Panc1 (cell line): ENCODE measurements around the gene RPRD1B. TPM values are rescaled to one million over a fixed set of nuclear protein-coding genes. Genes with fewer than 3 reads are reported as not detected.

Experiments
- ATAC-seq: fragments of 200-7000 bp; cut with Tn5 transposase; 2 replicates; pipeline ENCODE4 v1.9.1; 2020; ENCODE audit warnings: mild to moderate bottlenecking, moderate library complexity
- BruUV-seq: library from RNA; stranded (reverse); fragments of 400-500 nt; replicated peaks from 2 replicates; lab custom pipeline; 2021; lab: Mats Ljungman, UMichigan
- CTCF ChIA-PET: fragments of 300-600 bp; sonication (Branson Sonifier 250); formaldehyde crosslinking; loops from one replicate; lab custom pipeline; 2022; ENCODE audit warnings: antibody characterized with exemption; lab: Charles Lee
- POLR2A ChIA-PET: fragments of 300-600 bp; sonication (Branson Sonifier 250); formaldehyde crosslinking; loops from one replicate; lab custom pipeline; 2022; ENCODE audit warnings: antibody characterized with exemption; lab: Charles Lee
- DNase-seq: peaks from one replicate; pipeline ENCODE4 v3.0.0-alpha.2; 2010; ENCODE audit warnings: low read depth, low spot score
- H3K27ac ChIP-seq: 2 replicates; pipeline ENCODE4 v1.5.1; 2011; ENCODE audit warnings: mild to moderate bottlenecking, low read length, inconsistent platforms
- H3K27me3 ChIP-seq: fragments of 200-500 bp; sonication (Bioruptor generic); 2 replicates; pipeline ENCODE4 v1.6.0; 2014; ENCODE audit warnings: low read length, inconsistent platforms; ENCODE audit not compliant: control insufficient read depth, insufficient read depth
- H3K36me3 ChIP-seq: fragments of 200-500 bp; sonication (Bioruptor generic); 2 replicates; pipeline ENCODE4 v1.5.1; 2014; ENCODE audit warnings: inconsistent platforms, mild to moderate bottlenecking, low read length, moderate library complexity; ENCODE audit not compliant: control insufficient read depth, insufficient read depth
- H3K4me1 ChIP-seq: 2 replicates; pipeline ENCODE4 v1.5.1; 2011; ENCODE audit warnings: inconsistent platforms, mild to moderate bottlenecking, low read length, moderate library complexity; ENCODE audit not compliant: control insufficient read depth, insufficient read depth
- H3K4me3 ChIP-seq, 2 experiments: 2 replicates each; pipeline ENCODE4 v1.5.1; 2011 to 2012; ENCODE audit warnings: low read depth in 2 of 2, low read length in 2 of 2, mild to moderate bottlenecking in 2 of 2, inconsistent platforms in 1 of 2, moderate library complexity in 1 of 2
- H3K9me3 ChIP-seq: fragments of 200-500 bp; sonication (Bioruptor generic); 2 replicates; pipeline ENCODE4 v1.5.1; 2014; ENCODE audit warnings: low read depth, mild to moderate bottlenecking, inconsistent platforms, low read length, moderate library complexity; ENCODE audit not compliant: control insufficient read depth, insufficient read depth
- CTCF ChIP-seq: fragments of 450-650 bp; IDR thresholded peaks from 2 replicates; pipeline ENCODE4 v1.5.1; 2017; ENCODE audit warnings: mild to moderate bottlenecking
- POLR2AphosphoS5 ChIP-seq: IDR thresholded peaks from 2 replicates; pipeline ENCODE4 v1.6.1; 2012; ENCODE audit warnings: mild to moderate bottlenecking, low read depth, low read length, moderate library complexity
- REST ChIP-seq, 2 experiments: IDR thresholded peaks; 2 replicates each; pipeline ENCODE4 v1.6.1; 2011 to 2012; ENCODE audit warnings: low read depth in 2 of 2, control low read depth in 1 of 2, low read length in 1 of 2, mild to moderate bottlenecking in 1 of 2, moderate library complexity in 1 of 2; ENCODE audit not compliant: insufficient read depth in 1 of 2
- SIN3A ChIP-seq: IDR thresholded peaks from 2 replicates; pipeline ENCODE4 v1.6.1; 2012; ENCODE audit warnings: low read depth, mild to moderate bottlenecking, low read length, moderate library complexity, borderline replicate concordance; ENCODE audit not compliant: insufficient read depth
- TCF7L2 ChIP-seq: IDR thresholded peaks from 2 replicates; pipeline ENCODE4 v1.6.1; 2011; ENCODE audit warnings: mild to moderate bottlenecking, low read depth, low read length, inconsistent platforms
- in situ Hi-C: cut with HindIII; loops from 2 replicates; pipeline ENCODE4 v1.10.0; 2016; ENCODE audit warnings: low sequenced_read_pairs, low pct_unique_long_range_greater_than_20kb
- intact Hi-C: fragments of 100-400 bp; cut with micrococcal nuclease; formaldehyde crosslinking; loops from one replicate; pipeline ENCODE4 v1.10.0; 2022; ENCODE audit not compliant: unreplicated experiment
- total RNA-seq: library from RNA; stranded (reverse); gene quantifications from one replicate; pipeline ENCODE4 v1.2.1, GENCODE V29; 2021; ENCODE audit not compliant: unreplicated experiment

The RPRD1B gene
- total RNA-seq, 1 experiment from 2014 or later = 33.6 TPM

GRCh38 chr20:37997516-37997915, 36.0 kb upstream of the RPRD1B start:
- no peak for ATAC-seq
- peaks cover 17% of the 10 kb centered on the region; the same call in 1 of the 2 replicates for H3K36me3 ChIP-seq
- CTCF ChIA-PET = no interaction called here
- BruUV-seq = no TSS peak
- H3K9me3 ChIP-seq = no peaks in the 10 kb centered on the region
- H3K27me3 ChIP-seq = no peaks in the 10 kb centered on the region
- no peaks in the 10 kb centered on the region for H3K4me1 ChIP-seq
- H3K27ac ChIP-seq = no peak overlapping the region
- H3K4me3 ChIP-seq = no peak overlapping the region
- POLR2A ChIA-PET = no interaction called here
- no peak for DNase-seq
- TF ChIP-seq SIN3A = no peak
- no peak for TF ChIP-seq CTCF
- TF ChIP-seq TCF7L2 = no peak
- no peak for TF ChIP-seq REST (IDR thresholded peaks at IDR 0.05; ENCODE audit: insufficient read depth in 1 of 2, low read depth in 2 of 2, low read length in 1 of 2)
- no peak for TF ChIP-seq POLR2AphosphoS5
- intact Hi-C loops = no loop called here
- in situ Hi-C loops = no loop called here

- Histone ChIP-seq H3K27ac (no peak overlapping the region), H3K27me3 (no peaks in the 10 kb centered on the region), H3K4me1 (no peaks in the 10 kb centered on the region), H3K9me3 (no peaks in the 10 kb centered on the region), H3K4me3 (no peak overlapping the region), H3K36me3 (peaks cover 17% of the 10 kb centered on the region; the same call in 1 of the 2 replicates)
- TF ChIP-seq SIN3A = no peak
- TF ChIP-seq REST (IDR thresholded peaks at IDR 0.05; ENCODE audit: insufficient read depth in 1 of 2, low read depth in 2 of 2, low read length in 1 of 2) = no peak
- no peak for TF ChIP-seq POLR2AphosphoS5
- TF ChIP-seq CTCF = no peak
- no peak for TF ChIP-seq TCF7L2
- BruUV-seq = no TSS peak
- DNase-seq = no peak
- in situ Hi-C loops = no loop called here
- ATAC-seq = no peak
- ChIA-PET CTCF (no interaction called here), POLR2A (no interaction called here)
- intact Hi-C loops = no loop called here
Observed at GRCh38 chr20:37999526-38000263, 33.9 kb upstream of the RPRD1B start.
